PFSK-1 (cell line): ENCODE data around the gene PLEKHM3.

Source experiments
- FOXP2 ChIP-seq: optimal IDR thresholded peaks from 2 replicates; pipeline ENCODE3; 2011; ENCODE audit warnings: borderline replicate concordance, control low read depth, inconsistent platforms; ENCODE audit not compliant: insufficient read depth; ENCODE audit errors: extremely low read length, extremely low read depth
- POLR2AphosphoS5 ChIP-seq: IDR thresholded peaks from 2 replicates; pipeline ENCODE4 v1.6.1; 2012; ENCODE audit warnings: low read depth, mild to moderate bottlenecking, control low read depth, low read length, moderate library complexity
- SIN3A ChIP-seq: IDR thresholded peaks from 2 replicates; pipeline ENCODE4 v1.6.1; 2012; ENCODE audit warnings: mild to moderate bottlenecking, low read length, moderate library complexity, borderline replicate concordance; ENCODE audit not compliant: insufficient read depth
- TAF1 ChIP-seq: IDR thresholded peaks from 2 replicates; pipeline ENCODE4 v1.6.1; 2012; ENCODE audit warnings: low read length, control low read depth, borderline replicate concordance; ENCODE audit not compliant: insufficient read depth
- TF ChIP-seq, protein P1 (sequence below), 2 experiments: IDR thresholded peaks; 2 replicates each; pipeline versions ENCODE4 v1.6.1 to v1.8.0; 2011 to 2012; ENCODE audit warnings: low read depth in 2 of 2, low read length in 2 of 2, control low read depth in 1 of 2, inconsistent platforms in 1 of 2, mild to moderate bottlenecking in 1 of 2, moderate library complexity in 1 of 2; ENCODE audit not compliant: insufficient read depth in 1 of 2

Gene PLEKHM3

DNA sequence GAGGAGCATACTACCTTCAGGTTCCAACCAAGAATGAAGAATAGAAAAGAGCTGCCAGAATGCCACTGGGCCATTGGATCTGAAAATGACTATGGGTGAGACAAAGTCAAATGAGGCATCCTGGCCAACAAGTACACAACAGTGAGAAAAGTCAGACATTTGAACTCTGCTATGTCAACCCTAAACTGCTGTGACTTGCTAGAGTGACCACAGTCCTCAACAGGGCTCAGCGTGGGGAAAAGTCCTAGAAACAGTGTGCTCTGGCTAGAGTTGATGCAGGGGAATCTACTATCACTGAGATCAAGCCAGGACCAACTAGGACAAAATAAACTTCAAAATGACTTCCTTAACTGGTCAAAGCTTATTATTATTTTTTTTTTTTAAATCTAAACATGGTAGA lies 157.4 kb downstream of the PLEKHM3 start:
- no peak for TF ChIP-seq FOXP2

DNA sequence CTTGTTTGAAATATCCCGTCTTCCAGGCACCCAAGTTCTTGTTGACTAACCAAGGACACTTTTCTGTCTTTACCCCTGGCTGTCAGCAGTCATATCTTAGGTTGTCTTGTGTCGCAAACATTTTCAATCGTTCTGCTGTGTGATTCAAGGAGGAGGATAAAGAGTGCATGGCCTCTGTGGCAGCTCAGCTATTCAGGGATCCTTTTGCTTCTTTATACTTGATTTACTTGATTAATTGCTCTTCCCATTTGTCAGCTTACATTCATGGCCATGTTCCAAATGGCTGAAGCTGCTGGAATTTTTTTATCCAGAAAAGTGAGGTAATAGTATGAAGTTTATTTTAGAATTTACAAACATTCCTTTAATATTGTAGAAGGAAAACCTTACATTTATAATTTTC lies 158.3 kb downstream of the PLEKHM3 start:
- TF ChIP-seq POLR2AphosphoS5 (no peak), FOXP2 (no peak), SIN3A (no peak), TAF1 (no peak)
- TF ChIP-seq, protein P1, sequence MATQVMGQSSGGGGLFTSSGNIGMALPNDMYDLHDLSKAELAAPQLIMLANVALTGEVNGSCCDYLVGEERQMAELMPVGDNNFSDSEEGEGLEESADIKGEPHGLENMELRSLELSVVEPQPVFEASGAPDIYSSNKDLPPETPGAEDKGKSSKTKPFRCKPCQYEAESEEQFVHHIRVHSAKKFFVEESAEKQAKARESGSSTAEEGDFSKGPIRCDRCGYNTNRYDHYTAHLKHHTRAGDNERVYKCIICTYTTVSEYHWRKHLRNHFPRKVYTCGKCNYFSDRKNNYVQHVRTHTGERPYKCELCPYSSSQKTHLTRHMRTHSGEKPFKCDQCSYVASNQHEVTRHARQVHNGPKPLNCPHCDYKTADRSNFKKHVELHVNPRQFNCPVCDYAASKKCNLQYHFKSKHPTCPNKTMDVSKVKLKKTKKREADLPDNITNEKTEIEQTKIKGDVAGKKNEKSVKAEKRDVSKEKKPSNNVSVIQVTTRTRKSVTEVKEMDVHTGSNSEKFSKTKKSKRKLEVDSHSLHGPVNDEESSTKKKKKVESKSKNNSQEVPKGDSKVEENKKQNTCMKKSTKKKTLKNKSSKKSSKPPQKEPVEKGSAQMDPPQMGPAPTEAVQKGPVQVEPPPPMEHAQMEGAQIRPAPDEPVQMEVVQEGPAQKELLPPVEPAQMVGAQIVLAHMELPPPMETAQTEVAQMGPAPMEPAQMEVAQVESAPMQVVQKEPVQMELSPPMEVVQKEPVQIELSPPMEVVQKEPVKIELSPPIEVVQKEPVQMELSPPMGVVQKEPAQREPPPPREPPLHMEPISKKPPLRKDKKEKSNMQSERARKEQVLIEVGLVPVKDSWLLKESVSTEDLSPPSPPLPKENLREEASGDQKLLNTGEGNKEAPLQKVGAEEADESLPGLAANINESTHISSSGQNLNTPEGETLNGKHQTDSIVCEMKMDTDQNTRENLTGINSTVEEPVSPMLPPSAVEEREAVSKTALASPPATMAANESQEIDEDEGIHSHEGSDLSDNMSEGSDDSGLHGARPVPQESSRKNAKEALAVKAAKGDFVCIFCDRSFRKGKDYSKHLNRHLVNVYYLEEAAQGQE (IDR thresholded peaks at IDR 0.05; ENCODE audit: insufficient read depth in 1 of 2, low read depth in 2 of 2, low read length in 2 of 2) = no peak

DNA sequence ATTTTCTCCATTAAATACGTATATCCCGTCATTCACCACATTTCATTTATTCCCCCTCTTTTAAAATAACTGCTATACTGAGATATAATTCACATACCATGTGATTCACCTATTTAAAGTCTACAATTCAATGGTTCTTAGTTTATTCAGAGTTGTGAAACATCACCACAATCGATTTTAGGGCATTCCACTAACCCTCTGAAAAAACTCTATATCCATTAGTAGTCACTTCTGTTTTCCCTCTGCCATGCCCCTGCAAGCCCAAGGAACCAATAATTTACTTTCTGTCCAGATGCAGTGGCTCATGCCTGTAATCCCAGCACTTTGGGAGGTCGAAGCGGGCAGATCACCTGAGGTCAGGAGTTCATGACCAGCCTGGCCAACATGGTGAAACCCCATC lies 160.1 kb downstream of the PLEKHM3 start:
- TF ChIP-seq POLR2AphosphoS5 = no peak
- TF ChIP-seq SIN3A = no peak
- no peak for TF ChIP-seq FOXP2
- no peak for TF ChIP-seq TAF1
- TF ChIP-seq, protein P1 (IDR thresholded peaks at IDR 0.05; ENCODE audit: insufficient read depth in 1 of 2, low read depth in 2 of 2, low read length in 2 of 2) = no peak

DNA sequence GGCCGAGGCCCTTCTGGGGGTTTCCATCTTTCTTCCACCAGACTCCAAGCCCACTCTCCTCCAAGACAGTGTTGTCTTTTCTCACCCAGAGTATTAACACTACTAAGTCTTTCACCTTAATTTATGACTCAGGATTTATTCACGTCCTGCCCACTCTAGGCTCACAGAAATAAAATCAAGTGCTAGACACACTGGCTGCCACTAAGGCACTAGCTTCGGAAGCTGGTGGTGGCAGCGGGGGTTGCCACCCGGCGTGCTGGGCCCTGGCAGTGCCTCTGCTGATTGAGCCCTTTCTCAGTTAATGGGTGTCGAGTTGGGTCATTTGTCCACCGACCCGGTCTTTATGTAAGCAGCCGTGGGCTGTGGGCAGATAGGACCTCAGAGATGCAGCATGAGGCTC lies 162.0 kb downstream of the PLEKHM3 start:
- TF ChIP-seq, protein P1 (IDR thresholded peaks at IDR 0.05; ENCODE audit: insufficient read depth in 1 of 2, low read depth in 2 of 2, low read length in 2 of 2) = no peak
- TF ChIP-seq TAF1 (no peak), SIN3A (no peak), FOXP2 (no peak), POLR2AphosphoS5 (no peak)

DNA sequence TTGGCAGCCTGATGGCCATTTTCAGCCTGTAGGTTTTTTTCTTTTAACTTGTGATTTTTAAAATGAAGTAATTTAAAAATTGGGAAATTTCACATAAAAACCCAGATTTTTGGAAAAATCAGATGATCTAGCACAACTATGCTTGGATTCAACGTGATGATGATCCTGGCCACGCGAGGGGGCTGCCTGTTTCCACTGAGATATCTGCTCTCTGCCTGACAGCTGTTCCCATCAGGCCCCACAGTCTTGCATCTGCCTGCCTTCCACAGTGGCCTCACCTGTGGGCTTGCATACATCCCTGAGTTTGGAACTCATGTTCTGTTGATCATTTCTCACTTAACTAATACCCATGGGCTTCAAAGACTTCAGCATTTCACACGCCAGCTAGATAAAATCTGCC lies 163.5 kb downstream of the PLEKHM3 start:
- TF ChIP-seq TAF1 (no peak), FOXP2 (no peak), POLR2AphosphoS5 (no peak), SIN3A (no peak)
- TF ChIP-seq, protein P1 (IDR thresholded peaks at IDR 0.05; ENCODE audit: insufficient read depth in 1 of 2, low read depth in 2 of 2, low read length in 2 of 2) = no peak
